Activated T-cell treated with anti-CD3 and anti-CD28 coated beads, Interleukin-2, amount 50 U/mL, for 48 hours (primary cell): ENCODE results near the gene TGM3.
"Not testable (repeated sequence)": the region's sequence is repeated elsewhere in the genome, so short reads cannot be mapped to it uniquely, and the experiment has no call there.

ENCODE experiments used
- DNase-seq, 2 experiments: peaks; one replicate each; pipeline ENCODE4 v3.0.0-alpha.2; 2020

The TGM3 gene, protein sequence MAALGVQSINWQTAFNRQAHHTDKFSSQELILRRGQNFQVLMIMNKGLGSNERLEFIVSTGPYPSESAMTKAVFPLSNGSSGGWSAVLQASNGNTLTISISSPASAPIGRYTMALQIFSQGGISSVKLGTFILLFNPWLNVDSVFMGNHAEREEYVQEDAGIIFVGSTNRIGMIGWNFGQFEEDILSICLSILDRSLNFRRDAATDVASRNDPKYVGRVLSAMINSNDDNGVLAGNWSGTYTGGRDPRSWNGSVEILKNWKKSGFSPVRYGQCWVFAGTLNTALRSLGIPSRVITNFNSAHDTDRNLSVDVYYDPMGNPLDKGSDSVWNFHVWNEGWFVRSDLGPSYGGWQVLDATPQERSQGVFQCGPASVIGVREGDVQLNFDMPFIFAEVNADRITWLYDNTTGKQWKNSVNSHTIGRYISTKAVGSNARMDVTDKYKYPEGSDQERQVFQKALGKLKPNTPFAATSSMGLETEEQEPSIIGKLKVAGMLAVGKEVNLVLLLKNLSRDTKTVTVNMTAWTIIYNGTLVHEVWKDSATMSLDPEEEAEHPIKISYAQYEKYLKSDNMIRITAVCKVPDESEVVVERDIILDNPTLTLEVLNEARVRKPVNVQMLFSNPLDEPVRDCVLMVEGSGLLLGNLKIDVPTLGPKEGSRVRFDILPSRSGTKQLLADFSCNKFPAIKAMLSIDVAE

DNA sequence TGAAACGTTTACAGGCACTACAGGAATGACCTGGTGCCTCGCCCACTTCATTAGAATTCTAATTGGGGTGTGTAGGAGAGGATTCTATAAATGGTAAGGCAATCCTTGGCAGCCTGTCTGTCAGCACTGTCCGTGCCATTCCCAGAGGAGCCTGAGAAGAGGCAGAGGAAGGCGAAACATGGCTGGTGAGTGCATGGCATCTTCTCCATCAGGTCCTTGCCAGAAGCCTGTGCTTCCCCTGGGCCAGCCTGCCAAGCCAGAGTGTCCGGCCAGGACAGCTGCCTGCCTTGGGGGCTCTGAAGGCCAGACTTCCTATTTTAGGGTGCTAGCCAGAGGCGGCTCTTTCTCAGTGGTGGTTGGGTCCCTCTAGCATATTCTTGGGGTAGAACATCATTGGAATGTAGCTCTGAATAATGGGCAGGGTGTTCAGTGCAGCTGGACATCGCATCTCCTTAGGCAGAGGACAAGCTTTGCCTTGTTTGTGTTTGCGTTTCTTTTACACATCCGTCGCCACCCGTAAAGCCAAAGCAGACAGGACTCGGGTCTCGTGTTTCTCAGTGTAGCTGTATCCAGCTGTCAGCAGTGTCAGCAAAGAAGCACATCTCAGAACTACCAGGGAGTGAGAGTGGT, at the start of gene TGM3:
TGM3 (plus strand) TSS at position 116 of the 630 bp plus-strand sequence; CDS start at position 179, 63 bp downstream.
- no peak for DNase-seq

DNA sequence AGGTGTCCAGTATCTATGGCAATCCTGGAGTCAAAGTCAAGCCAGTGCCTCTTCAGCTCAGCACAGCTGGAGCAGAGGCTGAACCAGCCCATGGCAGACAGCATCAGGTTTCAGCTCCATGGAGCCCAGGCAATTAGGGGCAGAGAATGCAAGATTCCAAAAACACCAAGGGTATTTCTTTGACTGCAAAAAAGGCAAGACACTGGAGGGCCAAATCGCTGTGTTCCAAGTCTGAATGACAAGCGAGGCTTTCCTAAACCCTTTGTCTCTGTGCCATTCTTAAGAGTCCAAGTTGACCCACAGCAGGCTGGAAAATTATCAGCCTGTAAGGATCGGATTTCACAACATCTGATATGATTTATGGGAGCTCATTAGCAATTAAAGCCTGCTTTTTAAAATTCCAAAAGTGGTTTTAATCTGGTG, 49.7 kb upstream of the TGM3 start:
- no peak for DNase-seq

DNA sequence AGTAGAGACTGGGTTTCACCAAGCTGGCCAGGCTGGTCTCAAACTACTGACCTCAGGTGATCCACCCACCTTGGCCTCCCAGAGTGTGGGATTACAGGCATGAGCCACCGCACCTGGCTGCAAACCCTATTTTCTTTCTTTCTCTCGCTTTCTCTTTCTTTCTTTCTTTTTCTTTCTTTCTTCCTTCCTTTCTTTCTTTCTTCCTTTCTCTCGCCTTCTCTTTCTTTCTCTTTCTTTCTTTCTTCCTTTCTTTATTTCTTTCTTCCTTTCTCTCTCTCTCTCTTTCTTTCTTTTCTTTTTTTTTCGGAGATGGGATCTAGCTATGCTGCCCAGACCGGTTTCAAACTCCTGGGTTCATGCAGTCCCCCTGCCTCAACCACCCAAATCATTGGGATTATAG, 47.0 kb upstream of the TGM3 start:
- DNase-seq = no peak

DNA sequence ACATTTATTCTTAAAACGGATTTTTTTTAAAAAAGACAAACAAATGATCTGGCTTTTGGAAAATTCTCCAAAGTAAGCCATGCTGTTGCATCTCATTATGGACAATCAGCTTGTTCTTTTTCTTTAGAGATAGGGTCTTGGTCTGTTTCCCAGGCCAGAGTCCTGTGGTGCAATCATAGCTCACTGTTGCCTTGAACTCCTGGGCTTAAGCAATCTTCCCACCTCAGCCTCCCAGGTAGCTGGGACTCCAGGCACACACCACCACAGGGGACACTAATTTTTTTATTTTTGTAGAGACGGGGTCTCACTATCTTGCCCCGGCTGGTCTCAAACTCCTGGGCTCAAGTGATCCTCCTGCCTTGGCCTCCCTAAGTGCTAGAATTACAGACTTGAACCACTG, 45.9 kb upstream of the TGM3 start:
- DNase-seq = no peak

DNA sequence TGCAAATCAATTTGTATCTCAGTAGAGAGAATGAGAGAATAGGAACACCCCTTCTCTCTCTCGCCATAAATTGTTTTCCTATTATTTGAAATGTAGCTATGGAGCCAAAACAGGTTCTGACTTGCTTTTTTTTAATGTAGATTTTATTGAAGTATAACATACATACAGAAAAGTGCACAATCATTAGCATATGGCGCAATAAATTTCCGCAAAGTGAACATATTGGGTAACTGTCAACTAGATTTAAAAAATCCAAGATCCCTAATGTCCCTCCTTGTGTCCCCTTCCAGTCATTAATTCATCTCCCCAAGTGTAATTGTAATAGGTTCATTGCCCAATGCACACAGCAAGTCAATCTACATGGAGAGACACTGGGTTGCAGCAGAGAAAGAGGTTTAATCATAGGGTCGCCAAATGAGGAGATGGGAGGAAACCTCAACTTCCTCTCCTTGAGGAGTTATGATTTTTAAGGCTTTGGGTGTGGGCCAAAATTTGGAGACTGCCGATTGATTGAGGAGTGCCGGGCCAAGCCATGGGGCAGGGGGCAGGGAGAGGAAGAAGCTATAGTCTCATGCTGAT, 43.3 kb upstream of the TGM3 start:
- DNase-seq = no peak

DNA sequence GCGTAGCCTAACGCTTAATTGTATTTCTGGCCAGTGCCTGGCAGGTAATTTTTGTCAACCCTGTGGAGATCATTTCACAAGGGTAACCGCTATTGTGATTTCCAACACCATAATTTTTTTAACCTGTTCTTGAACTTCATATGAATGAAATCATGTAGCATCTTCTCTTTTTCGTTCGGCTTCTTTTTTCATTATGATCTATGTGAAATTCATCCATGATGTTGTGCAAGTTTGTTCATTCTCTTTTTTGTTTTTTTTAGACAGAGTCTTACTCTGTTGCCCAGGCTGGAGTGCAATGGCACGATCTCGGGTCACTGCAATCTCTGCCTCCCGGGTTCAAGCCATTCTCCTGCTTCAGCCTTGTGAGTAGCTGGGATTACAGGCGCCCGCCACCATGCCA, 42.5 kb upstream of the TGM3 start:
- DNase-seq = no peak

DNA sequence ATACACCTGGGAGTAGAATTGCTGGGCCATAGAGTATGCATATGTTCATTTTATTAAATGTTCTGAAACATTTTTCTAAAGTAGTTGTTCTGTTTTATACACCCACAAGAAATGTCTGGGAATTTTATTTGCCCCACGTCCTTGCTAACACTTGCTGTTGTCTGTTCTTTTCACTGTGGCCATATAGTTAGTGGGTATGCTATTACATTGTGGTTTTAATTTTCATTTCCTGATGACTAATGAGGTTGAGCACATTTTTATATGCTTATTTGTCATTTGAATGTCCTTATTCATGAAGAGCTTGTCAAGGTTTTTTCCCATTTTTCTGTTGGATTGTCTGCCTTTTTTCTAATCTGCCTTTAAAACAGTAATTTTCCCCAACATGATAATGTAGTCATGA, 41.5 kb upstream of the TGM3 start:
- no peak for DNase-seq

DNA sequence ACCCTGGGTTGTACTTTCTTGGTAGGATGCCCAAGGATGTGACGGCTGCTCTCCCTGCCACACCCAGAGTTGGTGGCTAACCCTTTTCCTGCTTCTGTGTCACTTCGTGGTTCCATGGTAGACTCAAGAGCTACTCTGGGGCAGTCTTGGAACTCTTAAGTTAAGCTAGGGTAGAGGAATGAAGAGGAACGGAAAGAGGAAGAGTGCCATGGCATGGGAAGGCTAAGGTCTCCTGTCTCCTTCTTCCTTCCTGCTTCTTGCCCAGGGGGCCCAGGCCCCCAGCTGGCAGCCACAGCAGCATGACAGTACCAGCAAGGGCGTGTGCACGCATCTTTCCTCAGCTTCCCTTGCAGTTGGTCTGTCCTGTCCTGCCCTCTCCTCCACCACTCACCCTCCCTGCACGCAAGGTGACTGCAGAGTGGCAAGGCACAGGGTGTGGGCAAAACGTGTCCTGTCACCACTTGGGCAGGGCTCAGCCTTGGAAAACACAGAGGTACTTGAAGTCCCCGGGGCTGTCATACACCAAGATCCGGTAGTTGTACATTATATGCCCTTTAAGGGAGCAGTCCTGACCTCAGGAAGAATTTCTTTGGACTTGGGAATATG, 39.8 kb upstream of the TGM3 start:
- DNase-seq = no peak

DNA sequence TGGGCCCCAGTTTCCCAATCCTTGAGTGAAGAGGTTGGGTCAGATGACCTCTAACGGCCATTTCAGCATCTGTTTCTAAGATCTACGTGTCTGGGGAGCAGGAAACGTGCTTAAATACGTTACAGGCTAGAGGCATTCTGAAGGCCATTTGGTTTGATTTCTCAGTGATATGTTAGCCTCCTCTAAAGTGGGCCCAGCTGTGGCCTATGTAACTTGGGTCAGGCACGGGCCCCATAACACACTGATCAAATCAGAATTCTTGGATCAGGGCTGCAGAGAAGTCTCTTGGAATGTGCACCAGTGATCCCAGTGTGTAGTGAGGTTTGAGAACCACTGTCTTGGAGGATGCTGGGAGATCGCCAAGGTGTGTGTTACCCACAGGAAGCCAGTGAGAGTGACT, 36.1 kb upstream of the TGM3 start:
- DNase-seq = no peak

DNA sequence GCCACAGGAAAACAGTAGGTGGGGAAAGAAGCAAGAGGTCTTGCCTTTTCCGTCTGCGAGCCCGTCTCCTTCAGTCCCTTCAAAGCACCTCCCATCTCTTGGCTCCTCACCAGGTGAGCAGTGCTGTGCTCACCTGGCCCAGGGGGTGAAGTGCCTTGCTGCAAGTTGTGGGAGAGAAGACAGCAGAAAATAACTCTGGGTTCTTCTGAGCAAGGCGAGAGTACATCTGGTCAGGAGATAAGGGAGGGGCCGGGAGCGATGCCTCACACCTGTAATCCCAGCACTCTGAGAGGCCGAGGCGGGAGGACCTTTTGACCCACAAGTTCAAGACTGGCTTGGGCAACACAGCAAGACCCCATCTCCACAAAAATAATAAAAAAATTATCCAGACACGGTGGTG, 35.6 kb upstream of the TGM3 start:
- no peak for DNase-seq

DNA sequence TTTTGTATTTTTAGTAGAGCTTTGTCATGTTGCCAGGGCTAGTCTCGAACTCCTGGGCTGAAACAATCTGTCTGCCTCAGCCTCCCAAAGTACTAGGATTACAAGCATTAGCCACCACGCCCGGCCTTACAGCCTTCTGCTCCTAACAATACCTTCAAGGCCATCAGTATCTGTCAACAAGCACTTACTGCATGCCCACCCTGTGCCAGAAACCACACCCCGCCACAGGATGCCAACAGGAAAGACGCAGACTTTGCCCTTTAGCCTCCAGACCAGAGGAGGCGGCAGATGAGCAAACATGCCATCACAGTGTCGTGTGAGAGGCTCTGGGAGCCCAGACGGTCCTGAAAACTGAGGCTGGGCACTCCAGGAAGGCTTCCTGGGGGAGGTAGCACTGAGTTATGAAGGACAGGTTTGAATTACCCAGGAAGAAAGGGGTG, 34.7 kb upstream of the TGM3 start:
- DNase-seq = no peak

DNA sequence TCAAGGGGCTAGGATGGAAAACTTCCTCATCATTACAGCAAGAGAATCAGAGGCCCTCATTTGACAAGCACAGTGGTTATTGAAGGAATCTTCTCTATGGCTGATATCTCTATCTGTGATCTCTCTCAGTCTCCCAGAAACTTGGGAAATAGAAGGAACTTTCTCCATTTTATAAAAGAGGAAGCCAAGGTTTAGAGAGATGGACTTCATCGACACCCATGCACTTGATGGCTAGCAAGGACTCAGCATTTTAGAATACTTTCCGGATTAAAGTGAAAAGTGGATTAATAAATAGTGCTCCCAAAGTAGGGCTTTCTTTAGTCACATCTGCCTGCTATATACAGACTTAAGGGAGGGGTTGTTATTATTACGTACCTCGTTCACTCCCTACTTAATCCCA, 34.2 kb upstream of the TGM3 start:
- DNase-seq = no peak

DNA sequence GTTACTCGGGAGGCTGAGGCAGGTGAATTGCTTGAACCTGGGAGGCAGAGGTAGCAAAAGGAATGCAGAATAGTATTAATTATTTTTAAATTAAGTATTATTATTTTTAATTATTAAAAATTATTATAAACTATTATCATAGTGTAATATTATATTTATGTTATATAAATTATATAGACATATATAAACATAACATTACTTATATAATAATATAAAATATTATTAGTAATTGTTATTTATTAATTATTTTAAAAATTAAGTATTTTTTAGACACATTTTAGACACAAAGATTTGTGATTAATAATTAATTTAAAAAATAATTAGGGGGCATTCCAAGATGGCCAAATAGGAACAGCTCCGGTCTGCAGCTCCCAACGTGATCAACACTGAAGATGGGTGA, 31.7 kb upstream of the TGM3 start:
- DNase-seq = no peak

DNA sequence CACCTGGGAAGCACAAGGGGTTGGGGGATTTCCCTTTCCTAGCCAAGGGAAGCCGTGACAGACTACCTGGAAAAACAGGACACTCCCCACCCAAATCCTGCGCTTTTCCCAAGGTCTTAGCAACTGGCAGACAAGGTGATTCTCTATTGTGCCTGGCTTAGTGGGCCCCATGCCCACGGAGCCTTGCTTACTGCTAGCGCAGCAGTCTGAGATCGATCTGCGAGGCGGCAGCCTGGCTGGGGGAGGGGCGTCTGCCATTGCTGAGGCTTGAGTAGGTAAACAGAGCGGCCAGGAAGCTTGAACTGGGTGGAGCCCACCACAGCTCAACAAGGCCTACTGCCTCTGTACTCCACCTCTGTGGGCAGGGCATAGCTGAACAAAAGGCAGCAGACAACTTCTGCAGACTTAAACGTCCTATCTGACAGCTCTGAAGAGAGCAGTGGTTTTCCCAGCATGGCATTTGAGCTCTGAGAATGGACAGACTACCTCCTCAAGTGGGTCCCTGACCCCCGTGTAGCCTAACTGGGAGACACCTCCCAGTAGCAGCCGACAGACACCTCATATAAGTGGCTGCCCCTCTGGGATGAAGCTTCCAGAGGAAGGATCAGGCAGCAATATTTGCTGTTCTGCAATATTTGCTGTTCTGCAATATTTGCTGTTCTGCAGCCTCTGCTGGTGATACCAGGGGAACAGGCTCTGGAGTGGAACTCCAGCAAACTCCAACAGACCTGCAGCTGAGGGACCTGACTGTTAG, 31.0 kb upstream of the TGM3 start:
- DNase-seq = not testable (repeated sequence)

DNA sequence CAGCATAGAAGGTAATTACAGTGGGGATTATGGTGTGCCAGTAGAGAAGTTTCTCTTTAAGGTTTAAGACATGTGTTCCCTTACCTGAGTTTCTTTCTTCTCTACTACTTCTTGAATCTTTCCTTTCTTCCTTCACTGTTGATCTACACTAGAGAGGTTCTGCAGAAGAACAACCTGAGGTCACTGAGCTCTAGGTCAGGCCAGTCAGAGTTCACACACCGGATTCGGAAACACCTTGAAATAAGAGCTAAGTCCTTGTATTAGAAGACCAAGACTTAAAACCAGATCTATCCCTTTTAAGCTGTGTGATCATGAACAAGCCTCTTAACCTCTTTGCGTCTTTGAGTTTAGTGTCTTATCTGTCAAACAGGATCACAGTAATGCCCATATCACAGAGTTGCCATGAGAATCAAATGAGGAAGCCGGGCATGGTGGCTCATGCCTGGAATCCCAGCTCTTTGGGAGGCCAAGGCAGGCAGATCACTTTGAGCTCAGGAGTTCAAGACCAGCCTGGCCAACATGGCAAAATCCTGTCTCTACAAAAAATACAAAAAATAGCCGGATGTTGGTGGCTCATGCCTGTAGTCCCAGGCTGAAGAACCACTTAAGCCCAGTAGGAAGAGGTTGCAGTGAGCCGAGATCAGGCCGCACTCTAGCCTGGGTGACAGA, 22.0 kb upstream of the TGM3 start:
- DNase-seq = no peak

DNA sequence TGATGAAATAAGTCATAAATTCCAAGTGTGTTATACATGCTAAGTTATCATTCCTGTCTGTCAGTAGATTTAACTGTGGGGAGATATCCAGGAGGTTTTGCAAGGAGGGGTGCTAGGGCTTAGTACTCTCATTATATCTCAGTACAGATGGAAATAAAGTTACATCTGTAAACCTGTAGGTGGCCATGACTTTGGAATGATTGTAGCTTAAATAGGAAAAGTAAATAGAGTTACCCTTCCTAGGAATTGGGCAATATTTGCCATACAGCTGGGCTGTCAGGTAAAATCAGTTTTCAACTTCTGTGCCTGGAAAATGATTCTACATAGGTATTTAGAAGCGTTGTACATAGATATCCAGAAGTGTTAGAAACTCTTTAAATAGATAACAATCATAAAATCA, 19.8 kb upstream of the TGM3 start:
- no peak for DNase-seq

DNA sequence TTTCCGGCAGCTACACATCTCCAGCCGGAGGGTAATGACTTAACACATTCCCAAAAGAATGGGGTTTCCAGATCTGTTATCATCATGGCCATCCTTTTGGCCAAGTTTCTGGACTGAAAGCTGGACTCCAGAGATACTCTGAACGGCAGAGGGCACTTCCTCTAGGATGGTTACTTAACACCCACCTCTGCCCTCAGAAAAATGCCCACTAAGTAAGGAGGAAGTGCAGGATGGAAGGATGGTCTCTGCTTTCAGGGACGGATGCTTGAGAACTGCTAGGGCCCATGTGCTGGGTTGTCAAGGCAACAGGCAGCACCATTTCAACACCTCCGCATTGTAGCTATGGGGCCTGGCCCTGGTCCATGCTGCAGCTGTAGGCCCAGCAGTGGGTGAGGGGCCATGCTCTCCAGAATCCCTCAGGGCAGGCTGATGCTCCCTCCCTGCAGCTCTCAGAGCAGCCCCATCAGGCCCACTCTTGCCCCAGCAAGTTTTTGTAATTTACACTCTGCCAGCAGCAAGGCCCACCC, 16.5 kb upstream of the TGM3 start:
- no peak for DNase-seq

DNA sequence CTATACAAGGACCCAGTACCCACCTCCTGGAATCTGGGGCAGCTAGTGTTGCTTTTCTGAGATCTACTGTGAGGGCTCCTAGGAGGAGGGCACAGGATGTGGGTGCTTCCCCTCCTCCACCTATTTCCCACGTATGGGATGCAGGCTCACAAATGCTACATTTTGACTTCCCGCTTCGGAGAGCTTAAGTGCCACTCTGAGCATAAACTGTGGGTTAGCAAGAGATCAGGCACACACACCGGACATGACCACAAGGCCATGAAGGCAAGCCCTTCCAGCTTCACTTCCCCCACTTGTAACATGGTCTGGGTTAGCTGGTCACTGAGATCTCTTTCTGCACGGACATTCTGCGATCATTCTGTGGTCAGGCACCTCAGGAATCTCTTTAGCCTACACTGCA, 15.7 kb upstream of the TGM3 start:
- no peak for DNase-seq

DNA sequence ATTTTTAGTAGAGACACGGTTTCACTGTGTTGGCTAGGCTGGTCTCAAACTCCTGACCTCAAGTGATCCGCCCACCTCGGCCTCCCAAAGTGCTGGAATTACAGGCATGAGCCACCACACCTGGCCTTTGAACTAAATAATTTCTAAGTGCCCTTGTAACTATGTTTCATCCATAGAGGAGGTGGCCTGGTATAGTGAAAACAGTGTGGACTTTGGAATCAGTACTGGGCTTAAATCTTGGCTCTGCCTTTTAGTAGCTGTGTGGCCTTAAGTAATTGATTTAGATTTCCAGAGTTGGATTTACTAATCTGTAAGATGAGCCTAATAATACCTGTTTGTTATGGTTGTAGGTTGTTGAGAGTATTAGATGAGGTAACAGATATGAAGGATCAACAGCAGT, 14.2 kb upstream of the TGM3 start:
- DNase-seq = no peak

DNA sequence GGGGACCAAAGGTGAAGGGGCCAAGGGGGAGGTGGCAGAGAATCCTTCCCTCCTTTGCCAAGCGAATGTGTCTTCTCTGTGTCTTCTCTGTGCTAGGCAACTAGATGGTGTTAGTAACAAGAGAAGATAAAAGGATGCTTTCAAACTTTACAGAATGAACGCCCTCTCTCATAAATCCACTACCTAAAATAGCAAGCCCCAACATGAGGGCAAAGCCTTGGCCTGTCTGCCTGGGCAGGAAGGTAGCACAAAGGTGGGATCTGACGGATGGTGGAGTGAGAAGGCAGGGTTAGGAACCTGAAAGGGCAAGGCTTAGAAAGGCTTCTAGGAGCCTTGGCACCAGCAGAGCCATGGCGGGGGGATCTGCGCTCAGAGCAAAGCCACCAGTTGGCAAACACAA, 13.6 kb upstream of the TGM3 start:
- DNase-seq = no peak

DNA sequence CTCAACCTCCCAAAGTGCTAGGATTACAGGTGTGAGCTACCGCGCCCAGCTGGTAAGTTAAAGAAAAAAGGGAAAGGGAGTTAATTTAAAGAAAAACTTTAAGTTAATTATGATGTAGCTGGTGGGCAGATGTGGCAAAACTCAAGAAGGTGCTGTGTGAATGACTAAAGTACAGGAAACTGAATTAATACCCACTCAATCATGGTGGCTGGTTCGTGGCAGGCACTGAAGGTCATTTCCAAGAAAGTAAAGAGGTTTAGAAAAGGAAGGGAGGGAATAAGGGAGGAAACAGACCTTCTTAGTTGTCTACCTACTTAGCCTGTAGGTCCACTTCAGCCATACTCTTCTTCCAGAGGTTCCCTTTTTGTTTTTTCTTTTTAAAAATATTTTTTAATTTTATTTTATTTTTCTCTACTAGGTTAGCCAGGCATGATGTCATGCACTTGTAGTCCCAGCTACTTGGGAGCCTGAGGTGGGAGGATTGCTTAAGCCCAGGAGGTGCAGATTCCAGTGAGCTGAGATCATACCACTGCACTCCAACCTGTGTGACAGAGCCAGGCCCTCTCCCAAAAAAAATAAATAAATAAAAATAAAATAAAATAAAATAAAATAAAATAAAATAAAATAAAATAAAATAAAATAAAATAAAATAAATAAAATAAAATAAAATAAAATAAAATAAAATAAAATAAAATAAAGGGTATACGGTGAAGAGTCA, 11.9 kb upstream of the TGM3 start:
- no peak for DNase-seq
